Nephron progenitor cell (in vitro differentiated cells): ENCODE results near the gene TOP2A.
"Not testable (repeated sequence)": the region's sequence is repeated elsewhere in the genome, so short reads cannot be mapped to it uniquely, and the experiment has no call there.

ENCODE experiments used
- DNase-seq: peaks from one replicate; pipeline ENCODE4 v3.0.0; 2021
- H3K27ac Mint-ChIP-seq: 2 replicates; pipeline ENCODE4 v1.8.0; 2021; ENCODE audit warnings: mild to moderate bottlenecking, moderate library complexity, mixed read lengths
- H3K27me3 Mint-ChIP-seq: 2 replicates; pipeline ENCODE4 v1.8.0; 2021; ENCODE audit warnings: mild to moderate bottlenecking, low read depth, mixed read lengths; ENCODE audit not compliant: poor library complexity
- H3K36me3 Mint-ChIP-seq: 2 replicates; pipeline ENCODE4 v1.8.0; 2021; ENCODE audit warnings: low read depth, mixed read lengths
- H3K4me1 Mint-ChIP-seq: 2 replicates; pipeline ENCODE4 v1.8.0; 2021; ENCODE audit warnings: mixed read lengths
- H3K4me3 Mint-ChIP-seq: 2 replicates; pipeline ENCODE4 v1.8.0; 2021; ENCODE audit warnings: mild to moderate bottlenecking, moderate library complexity, mixed read lengths
- H3K9me3 Mint-ChIP-seq: 2 replicates; pipeline ENCODE4 v1.8.0; 2021; ENCODE audit warnings: mild to moderate bottlenecking, moderate library complexity, mixed read lengths
- CTCF ChIP-seq: fragments of 200-600 bp; sonication (generic); IDR thresholded peaks from 2 replicates; pipeline ENCODE4 v1.5.0; 2021; ENCODE audit warnings: antibody characterized with exemption

Gene TOP2A

DNA sequence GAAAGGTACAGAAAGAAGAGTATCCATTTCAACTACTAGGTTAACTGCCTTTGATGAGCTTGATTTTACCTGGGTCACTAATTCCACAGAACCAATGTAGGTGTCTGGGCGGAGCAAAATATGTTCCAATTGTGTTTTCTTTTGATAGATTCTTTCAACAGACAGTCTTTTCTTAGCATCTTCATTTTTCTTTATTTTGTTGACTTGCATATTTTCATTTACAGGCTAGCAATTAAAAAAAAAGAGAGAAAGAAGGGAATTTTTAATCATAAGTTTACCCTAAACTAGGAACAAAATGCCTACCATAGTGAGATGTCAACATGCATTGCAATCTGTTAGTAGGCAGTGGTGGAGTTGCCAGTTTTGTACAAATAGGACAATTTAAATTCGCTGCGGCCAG, 1.0 kb downstream of the TOP2A start:
- Mint-ChIP-seq H3K36me3 (peaks cover 24% of the 10 kb centered on the region), H3K4me1 (peaks cover 43% of the 10 kb centered on the region), H3K9me3 (no peaks in the 10 kb centered on the region), H3K27ac (no peak overlapping the region), H3K4me3 (peak overlapping the region; percentile 98), H3K27me3 (no peaks in the 10 kb centered on the region)
- no peak for DNase-seq
- TF ChIP-seq CTCF, result no peak

- peaks cover 36% of the 10 kb centered on the region for H3K36me3 Mint-ChIP-seq
- H3K27ac Mint-ChIP-seq, result peak overlapping the region; percentile 69
- no peaks in the 10 kb centered on the region for H3K9me3 Mint-ChIP-seq
- no peaks in the 10 kb centered on the region for H3K27me3 Mint-ChIP-seq
- peak overlapping the region; percentile 98 for H3K4me3 Mint-ChIP-seq
- peaks cover 41% of the 10 kb centered on the region for H3K4me1 Mint-ChIP-seq
- no peak for DNase-seq
- peak; percentile 60 for TF ChIP-seq CTCF
Observed at GRCh38 chr17:40415390-40415789, 2.3 kb downstream of the TOP2A start.

GRCh38 chr17:40414312-40414711, 3.4 kb downstream of the TOP2A start:
- DNase-seq, H3K4me3 Mint-ChIP-seq, H3K27me3 Mint-ChIP-seq, H3K9me3 Mint-ChIP-seq, H3K27ac Mint-ChIP-seq: not testable (repeated sequence)
- Mint-ChIP-seq H3K36me3 (peaks cover 43% of the 10 kb centered on the region), H3K4me1 (peaks cover 31% of the 10 kb centered on the region)

DNA sequence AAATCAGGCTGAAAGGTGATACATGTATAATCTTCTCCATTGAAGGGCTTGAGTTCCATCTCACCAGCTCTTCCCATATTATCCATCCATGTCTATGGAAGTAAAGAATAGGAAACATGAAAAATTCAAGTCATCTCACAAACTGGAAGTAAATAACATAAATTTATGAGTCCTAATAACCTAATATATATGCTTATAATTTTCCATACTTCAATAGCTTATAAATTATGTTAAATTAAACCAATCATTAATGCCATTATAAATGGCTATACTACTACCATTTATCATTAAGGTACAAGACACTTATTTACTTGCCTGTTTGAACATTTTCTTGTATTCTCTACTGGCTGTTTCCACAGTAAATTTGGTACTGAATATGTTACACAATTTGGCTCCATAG, 4.8 kb downstream of the TOP2A start:
- peaks cover 45% of the 10 kb centered on the region for H3K36me3 Mint-ChIP-seq
- no peak for DNase-seq
- H3K9me3 Mint-ChIP-seq, result no peaks in the 10 kb centered on the region
- H3K4me1 Mint-ChIP-seq, result peaks cover 25% of the 10 kb centered on the region
- TF ChIP-seq CTCF, result no peak
- H3K27ac Mint-ChIP-seq, result no peak overlapping the region
- no peak overlapping the region for H3K4me3 Mint-ChIP-seq
- no peaks in the 10 kb centered on the region for H3K27me3 Mint-ChIP-seq

- H3K27ac Mint-ChIP-seq, result peak overlapping the region; percentile 16
- peaks cover 56% of the 10 kb centered on the region for H3K36me3 Mint-ChIP-seq
- TF ChIP-seq CTCF, result no peak
- no peaks in the 10 kb centered on the region for H3K9me3 Mint-ChIP-seq
- no peaks in the 10 kb centered on the region for H3K27me3 Mint-ChIP-seq
- H3K4me3 Mint-ChIP-seq, result no peak overlapping the region
- peaks cover 17% of the 10 kb centered on the region for H3K4me1 Mint-ChIP-seq
- DNase-seq, result no peak
Observed at GRCh38 chr17:40411821-40412220, 5.9 kb downstream of the TOP2A start.

GRCh38 chr17:40410082-40410481, 7.6 kb downstream of the TOP2A start:
- Mint-ChIP-seq H3K36me3 (peaks cover 58% of the 10 kb centered on the region), H3K9me3 (no peaks in the 10 kb centered on the region), H3K4me1 (peaks cover under 1% of the 10 kb centered on the region), H3K4me3 (no peak overlapping the region), H3K27ac (peak overlapping the region; percentile 86), H3K27me3 (no peaks in the 10 kb centered on the region)
- TF ChIP-seq CTCF, result no peak
- no peak for DNase-seq

DNA sequence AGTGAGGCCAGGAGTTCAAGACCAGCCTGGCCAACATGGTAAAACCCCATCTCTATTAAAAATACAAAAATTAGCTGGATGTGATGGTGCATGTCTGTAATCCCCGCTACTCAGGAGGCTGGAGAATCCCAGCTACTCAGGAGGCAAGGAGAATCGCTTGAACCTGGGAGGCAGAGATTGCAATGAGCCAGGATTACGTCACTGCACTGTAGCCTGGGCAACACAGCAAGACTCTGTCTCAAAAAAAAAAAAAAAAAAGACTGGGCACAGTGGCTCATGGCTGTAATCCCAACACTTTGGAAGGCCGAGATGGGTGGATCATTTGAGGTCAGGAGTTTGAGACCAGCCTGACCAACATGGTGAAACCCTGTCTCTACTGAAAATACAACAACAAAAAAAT, 8.2 kb downstream of the TOP2A start:
- H3K36me3 Mint-ChIP-seq, result peaks cover 58% of the 10 kb centered on the region
- not testable (repeated sequence) for H3K27me3 Mint-ChIP-seq

More for the DNA sequence above, 8.2 kb downstream of the TOP2A start:
- H3K4me1 Mint-ChIP-seq, DNase-seq, H3K9me3 Mint-ChIP-seq, H3K4me3 Mint-ChIP-seq: not testable (repeated sequence)
- peak overlapping the region; percentile 86 for H3K27ac Mint-ChIP-seq
